HEK293 (cell line): Measurements from ENCODE around the gene N4BP2L2.

Experiments used
- GLI2 ChIP-seq: fragments of 450-650 bp; formaldehyde crosslinking; IDR thresholded peaks from 2 replicates; pipeline ENCODE4; 2017; ENCODE audit warnings: missing biosample characterization, missing genetic modification characterization, low read depth, borderline replicate concordance
- KLF1 ChIP-seq: fragments of 450-650 bp; formaldehyde crosslinking; IDR thresholded peaks from 2 replicates; pipeline ENCODE4 v1.5.1; 2016; ENCODE audit warnings: missing biosample characterization, missing genetic modification characterization
- KLF9 ChIP-seq: fragments of 450-650 bp; formaldehyde crosslinking; IDR thresholded peaks from 2 replicates; pipeline ENCODE4 v1.5.1; 2016; ENCODE audit warnings: missing biosample characterization, missing genetic modification characterization, low read depth
- PATZ1 ChIP-seq: fragments of 450-650 bp; formaldehyde crosslinking; IDR thresholded peaks from 2 replicates; pipeline ENCODE4 v1.5.1; 2016; ENCODE audit warnings: missing biosample characterization, missing genetic modification characterization
- PRDM4 ChIP-seq: fragments of 450-650 bp; formaldehyde crosslinking; IDR thresholded peaks from 2 replicates; pipeline ENCODE4 v1.5.1; 2017; ENCODE audit warnings: missing biosample characterization, missing genetic modification characterization
- REPIN1 ChIP-seq: fragments of 450-650 bp; formaldehyde crosslinking; IDR thresholded peaks from 2 replicates; pipeline ENCODE4 v1.5.1; 2017; ENCODE audit warnings: missing biosample characterization, missing genetic modification characterization, low read depth
- TSHZ1 ChIP-seq: fragments of 450-650 bp; formaldehyde crosslinking; IDR thresholded peaks from 2 replicates; pipeline ENCODE4 v1.5.1; 2016; ENCODE audit warnings: missing biosample characterization, missing genetic modification characterization, borderline replicate concordance
- ZBTB20 ChIP-seq: fragments of 450-650 bp; formaldehyde crosslinking; IDR thresholded peaks from 2 replicates; pipeline ENCODE4 v1.5.1; 2016; ENCODE audit warnings: missing biosample characterization, missing genetic modification characterization
- ZBTB26 ChIP-seq: fragments of 450-650 bp; formaldehyde crosslinking; optimal IDR thresholded peaks from 2 replicates; pipeline ENCODE3; 2016; ENCODE audit warnings: missing biosample characterization, mild to moderate bottlenecking, missing genetic modification characterization
- ZBTB6 ChIP-seq: fragments of 450-650 bp; formaldehyde crosslinking; IDR thresholded peaks from 2 replicates; pipeline ENCODE4 v1.5.1; 2017; ENCODE audit warnings: missing biosample characterization, missing genetic modification characterization
- ZFP37 ChIP-seq: fragments of 450-650 bp; formaldehyde crosslinking; IDR thresholded peaks from 2 replicates; pipeline ENCODE4 v1.5.1; 2016; ENCODE audit warnings: missing biosample characterization, missing genetic modification characterization
- ZNF16 ChIP-seq: fragments of 450-650 bp; formaldehyde crosslinking; IDR thresholded peaks from 2 replicates; pipeline ENCODE4 v1.5.1; 2016; ENCODE audit warnings: low read depth, missing biosample characterization, missing genetic modification characterization
- ZNF214 ChIP-seq: fragments of 450-650 bp; formaldehyde crosslinking; IDR thresholded peaks from 2 replicates; pipeline ENCODE4 v1.5.1; 2017; ENCODE audit warnings: missing biosample characterization, mild to moderate bottlenecking, missing genetic modification characterization, borderline replicate concordance
- ZNF398 ChIP-seq: fragments of 450-650 bp; formaldehyde crosslinking; IDR thresholded peaks from 2 replicates; pipeline ENCODE4 v1.5.1; 2017; ENCODE audit warnings: missing biosample characterization, missing genetic modification characterization
- ZNF521 ChIP-seq: fragments of 450-650 bp; formaldehyde crosslinking; IDR thresholded peaks from 2 replicates; pipeline ENCODE4 v1.5.1; 2017; ENCODE audit warnings: missing biosample characterization, mild to moderate bottlenecking, missing genetic modification characterization
- ZNF561 ChIP-seq: fragments of 450-650 bp; IDR thresholded peaks from 2 replicates; pipeline ENCODE4 v1.5.1; 2018; ENCODE audit warnings: missing biosample characterization, missing genetic modification characterization, borderline replicate concordance
- ZNF658 ChIP-seq: fragments of 450-650 bp; formaldehyde crosslinking; IDR thresholded peaks from 2 replicates; pipeline ENCODE4; 2016; ENCODE audit warnings: missing biosample characterization, missing genetic modification characterization
- ZNF707 ChIP-seq: fragments of 450-650 bp; formaldehyde crosslinking; IDR thresholded peaks from 2 replicates; pipeline ENCODE4 v1.5.1; 2016; ENCODE audit warnings: missing biosample characterization, missing genetic modification characterization
- ZNF792 ChIP-seq: fragments of 450-650 bp; formaldehyde crosslinking; IDR thresholded peaks from 2 replicates; pipeline ENCODE4 v1.5.1; 2016; ENCODE audit warnings: missing biosample characterization, missing genetic modification characterization
- ZSCAN16 ChIP-seq: fragments of 450-650 bp; formaldehyde crosslinking; IDR thresholded peaks from 2 replicates; pipeline ENCODE4 v1.5.1; 2016; ENCODE audit warnings: missing biosample characterization, missing genetic modification characterization
- TF ChIP-seq, protein P1 (sequence below): fragments of 450-650 bp; formaldehyde crosslinking; IDR thresholded peaks from 2 replicates; pipeline ENCODE4 v1.5.1; 2016; ENCODE audit warnings: missing biosample characterization, missing genetic modification characterization
- TF ChIP-seq, protein P2 (sequence below): IDR thresholded peaks from 2 replicates; pipeline ENCODE4 v1.6.1; 2011; ENCODE audit warnings: mild to moderate bottlenecking, low read depth, low read length, borderline replicate concordance

N4BP2L2 gene

GRCh38 chr13:32537580-32538142, 934 bp downstream of the N4BP2L2 start (continued):
- TF ChIP-seq ZNF561: no peak
- TF ChIP-seq, protein P1, sequence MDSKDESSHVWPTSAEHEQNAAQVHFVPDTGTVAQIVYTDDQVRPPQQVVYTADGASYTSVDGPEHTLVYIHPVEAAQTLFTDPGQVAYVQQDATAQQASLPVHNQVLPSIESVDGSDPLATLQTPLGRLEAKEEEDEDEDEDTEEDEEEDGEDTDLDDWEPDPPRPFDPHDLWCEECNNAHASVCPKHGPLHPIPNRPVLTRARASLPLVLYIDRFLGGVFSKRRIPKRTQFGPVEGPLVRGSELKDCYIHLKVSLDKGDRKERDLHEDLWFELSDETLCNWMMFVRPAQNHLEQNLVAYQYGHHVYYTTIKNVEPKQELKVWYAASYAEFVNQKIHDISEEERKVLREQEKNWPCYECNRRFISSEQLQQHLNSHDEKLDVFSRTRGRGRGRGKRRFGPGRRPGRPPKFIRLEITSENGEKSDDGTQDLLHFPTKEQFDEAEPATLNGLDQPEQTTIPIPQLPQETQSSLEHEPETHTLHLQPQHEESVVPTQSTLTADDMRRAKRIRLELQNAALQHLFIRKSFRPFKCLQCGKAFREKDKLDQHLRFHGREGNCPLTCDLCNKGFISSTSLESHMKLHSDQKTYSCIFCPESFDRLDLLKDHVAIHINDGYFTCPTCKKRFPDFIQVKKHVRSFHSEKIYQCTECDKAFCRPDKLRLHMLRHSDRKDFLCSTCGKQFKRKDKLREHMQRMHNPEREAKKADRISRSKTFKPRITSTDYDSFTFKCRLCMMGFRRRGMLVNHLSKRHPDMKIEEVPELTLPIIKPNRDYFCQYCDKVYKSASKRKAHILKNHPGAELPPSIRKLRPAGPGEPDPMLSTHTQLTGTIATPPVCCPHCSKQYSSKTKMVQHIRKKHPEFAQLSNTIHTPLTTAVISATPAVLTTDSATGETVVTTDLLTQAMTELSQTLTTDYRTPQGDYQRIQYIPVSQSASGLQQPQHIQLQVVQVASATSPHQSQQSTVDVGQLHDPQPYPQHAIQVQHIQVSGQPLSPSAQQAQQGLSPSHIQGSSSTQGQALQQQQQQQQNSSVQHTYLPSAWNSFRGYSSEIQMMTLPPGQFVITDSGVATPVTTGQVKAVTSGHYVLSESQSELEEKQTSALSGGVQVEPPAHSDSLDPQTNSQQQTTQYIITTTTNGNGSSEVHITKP (tag by site-specific recombination): no peak
- TF ChIP-seq REPIN1 (tag by site-specific recombination): no peak
- 0 out of 2 replicates have a peak, but pooled peaks have one; percentile 11 for TF ChIP-seq ZNF398 (tag by site-specific recombination)
- peak; percentile 23 for TF ChIP-seq ZBTB26
- no peak for TF ChIP-seq ZNF214
- no peak for TF ChIP-seq PRDM4
- TF ChIP-seq ZBTB20 (tag by site-specific recombination): no peak
- TF ChIP-seq, protein P2, sequence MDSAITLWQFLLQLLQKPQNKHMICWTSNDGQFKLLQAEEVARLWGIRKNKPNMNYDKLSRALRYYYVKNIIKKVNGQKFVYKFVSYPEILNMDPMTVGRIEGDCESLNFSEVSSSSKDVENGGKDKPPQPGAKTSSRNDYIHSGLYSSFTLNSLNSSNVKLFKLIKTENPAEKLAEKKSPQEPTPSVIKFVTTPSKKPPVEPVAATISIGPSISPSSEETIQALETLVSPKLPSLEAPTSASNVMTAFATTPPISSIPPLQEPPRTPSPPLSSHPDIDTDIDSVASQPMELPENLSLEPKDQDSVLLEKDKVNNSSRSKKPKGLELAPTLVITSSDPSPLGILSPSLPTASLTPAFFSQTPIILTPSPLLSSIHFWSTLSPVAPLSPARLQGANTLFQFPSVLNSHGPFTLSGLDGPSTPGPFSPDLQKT: no peak
- TF ChIP-seq ZNF658: no peak
- TF ChIP-seq ZNF16 (tag by site-specific recombination): no peak
- TF ChIP-seq ZBTB6 (tag by site-specific recombination): no peak
- TF ChIP-seq ZFP37 (tag by site-specific recombination): no peak
- TF ChIP-seq ZNF521 (tag by site-specific recombination): no peak
- TF ChIP-seq KLF9 (tag by site-specific recombination): no peak
- no peak for TF ChIP-seq ZNF707 (tag by site-specific recombination)
- no peak for TF ChIP-seq ZNF792 (tag by site-specific recombination)
- no peak for TF ChIP-seq KLF1
- TF ChIP-seq ZSCAN16 (tag by site-specific recombination): no peak
- peak; percentile 19; the same call in 1 of the 2 replicates for TF ChIP-seq PATZ1 (tag by site-specific recombination)
- no peak for TF ChIP-seq TSHZ1 (tag by site-specific recombination)
- TF ChIP-seq GLI2 (tag by site-specific recombination): no peak
